SK-N-SH treated with all-trans-retinoic acid at 6 μM for 48 hours (cell line): ENCODE results near the gene CRYBA2.

Experiments
- ATAC-seq: fragments of 200-7000 bp; cut with Tn5 transposase; 3 replicates; pipeline ENCODE4 v1.9.1; 2020; ENCODE audit warnings: mild to moderate bottlenecking, moderate library complexity
- ARNTL ChIP-seq: fragments of 450-650 bp; formaldehyde crosslinking; IDR thresholded peaks from 2 replicates; pipeline ENCODE4 v1.5.0; 2020; ENCODE audit warnings: low read depth, mild to moderate bottlenecking, moderate library complexity, borderline replicate concordance
- ESRRG ChIP-seq: fragments of 250-450 bp; sonication (Bioruptor Pico); IDR thresholded peaks from 2 replicates; pipeline ENCODE4 v1.6.1; 2021; ENCODE audit warnings: mild to moderate bottlenecking
- GLIS3 ChIP-seq: fragments of 250-450 bp; sonication (Bioruptor Pico); IDR thresholded peaks from 2 replicates; pipeline ENCODE4 v1.5.0; 2020; ENCODE audit warnings: mild to moderate bottlenecking, moderate library complexity
- ISL1 ChIP-seq: fragments of 250-450 bp; sonication (Bioruptor Pico); IDR thresholded peaks from 2 replicates; pipeline ENCODE4 v2.1.2; 2022; ENCODE audit warnings: mild to moderate bottlenecking, moderate library complexity
- OSR1 ChIP-seq: fragments of 250-450 bp; sonication (Bioruptor Pico); IDR thresholded peaks from 2 replicates; pipeline ENCODE4 v1.8.0; 2022; ENCODE audit warnings: moderate library complexity, mild to moderate bottlenecking, inconsistent platforms
- POU6F1 ChIP-seq: fragments of 250-450 bp; sonication (Bioruptor Pico); IDR thresholded peaks from 2 replicates; pipeline ENCODE4 v1.8.0; 2021; ENCODE audit warnings: low read depth, mild to moderate bottlenecking, moderate library complexity, borderline replicate concordance
- PPARA ChIP-seq: fragments of 250-450 bp; sonication (Bioruptor Pico); IDR thresholded peaks from 2 replicates; pipeline ENCODE4 v1.5.0; 2020; ENCODE audit warnings: mild to moderate bottlenecking, borderline replicate concordance
- TCF4 ChIP-seq: fragments of 250-450 bp; sonication (Bioruptor Pico); IDR thresholded peaks from 2 replicates; pipeline ENCODE4 v1.8.0; 2021; ENCODE audit warnings: mild to moderate bottlenecking, moderate library complexity, borderline replicate concordance
- TOX ChIP-seq: fragments of 250-450 bp; sonication (Bioruptor Pico); IDR thresholded peaks from 2 replicates; pipeline ENCODE4 v1.8.0; 2021; ENCODE audit warnings: mild to moderate bottlenecking, moderate library complexity, borderline replicate concordance
- TSHZ2 ChIP-seq: fragments of 250-450 bp; sonication (Bioruptor Pico); IDR thresholded peaks from 2 replicates; pipeline ENCODE4 v1.5.0; 2020; ENCODE audit warnings: mild to moderate bottlenecking, moderate library complexity
- ZC3H10 ChIP-seq: fragments of 250-450 bp; sonication (Bioruptor Pico); IDR thresholded peaks from 2 replicates; pipeline ENCODE4 v1.5.1; 2021; ENCODE audit warnings: mild to moderate bottlenecking, moderate library complexity
- ZFP30 ChIP-seq: fragments of 450-650 bp; formaldehyde crosslinking; IDR thresholded peaks from 2 replicates; pipeline ENCODE4 v1.5.0; 2022; ENCODE audit warnings: mild to moderate bottlenecking, moderate library complexity
- ZNF565 ChIP-seq: fragments of 450-650 bp; formaldehyde crosslinking; conservative IDR thresholded peaks from 2 replicates; pipeline ENCODE4 v1.5.0; 2020; ENCODE audit warnings: low read depth, mild to moderate bottlenecking, moderate library complexity
- ZNF70 ChIP-seq: fragments of 450-650 bp; formaldehyde crosslinking; IDR thresholded peaks from 2 replicates; pipeline ENCODE4 v1.5.0; 2020; ENCODE audit warnings: mild to moderate bottlenecking, moderate library complexity
- ZNF8 ChIP-seq: fragments of 450-650 bp; formaldehyde crosslinking; IDR thresholded peaks from 2 replicates; pipeline ENCODE4 v1.5.0; 2020; ENCODE audit warnings: mild to moderate bottlenecking, moderate library complexity
- TF ChIP-seq, protein P1 (sequence below): fragments of 250-450 bp; sonication (Bioruptor Pico); IDR thresholded peaks from 2 replicates; pipeline ENCODE4 v1.5.1; 2020; ENCODE audit warnings: low read depth, mild to moderate bottlenecking, moderate library complexity

The CRYBA2 gene

GRCh38 chr2:218999881-219000568 is 6.8 kb upstream of the CRYBA2 start:
- TF ChIP-seq TOX (CRISPR knock-in tag) (no peak), TCF4 (peak; percentile 50; the same call in 1 of the 2 replicates), PPARA (CRISPR knock-in tag) (no peak)
- no peak for ATAC-seq

GRCh38 chr2:218999021-218999880 is 6.0 kb upstream of the CRYBA2 start:
- ATAC-seq, result no peak
- TF ChIP-seq ZNF70 (CRISPR knock-in tag) (peak; percentile 80), OSR1 (CRISPR knock-in tag) (no peak)

DNA sequence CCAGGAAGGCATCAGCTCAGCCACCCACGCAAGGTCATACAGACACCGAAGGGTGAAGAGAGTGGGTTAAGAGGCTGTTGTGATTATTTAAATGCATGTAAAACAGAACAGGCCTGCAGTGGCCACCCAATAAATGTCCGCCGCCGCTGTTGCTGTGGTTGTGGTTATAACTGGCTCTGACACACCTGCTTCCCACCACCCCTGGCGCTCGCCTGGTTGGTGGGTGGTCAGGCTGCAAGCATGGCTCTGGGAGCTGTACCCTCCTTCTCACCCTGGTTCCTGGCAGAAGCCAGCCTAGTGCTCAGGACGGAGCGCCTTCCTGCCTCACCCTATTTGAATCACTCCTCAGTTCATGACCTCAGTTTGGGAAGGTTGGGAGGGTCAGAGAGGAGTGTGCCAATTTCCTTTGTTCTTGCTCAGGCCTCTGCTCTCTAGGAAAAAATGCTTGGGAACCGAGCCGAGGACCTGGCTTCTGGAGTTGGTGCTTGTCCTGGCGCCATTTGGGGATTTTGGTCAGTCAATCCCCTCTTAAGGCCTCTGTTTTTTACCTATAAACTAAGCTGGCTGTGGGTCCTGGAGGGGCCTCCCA is 5.3 kb upstream of the CRYBA2 start:
- no peak for ATAC-seq
- TF ChIP-seq TOX (CRISPR knock-in tag) (no peak), ZNF8 (CRISPR knock-in tag) (no peak), ARNTL (CRISPR knock-in tag) (no peak), ZFP30 (CRISPR knock-in tag) (no peak), GLIS3 (no peak), ZNF70 (CRISPR knock-in tag) (no peak), ESRRG (CRISPR knock-in tag) (no peak), ZC3H10 (CRISPR knock-in tag) (no peak), ISL1 (CRISPR knock-in tag) (no peak), TCF4 (no peak), PPARA (CRISPR knock-in tag) (no peak), POU6F1 (no peak)
- TF ChIP-seq, protein P1, sequence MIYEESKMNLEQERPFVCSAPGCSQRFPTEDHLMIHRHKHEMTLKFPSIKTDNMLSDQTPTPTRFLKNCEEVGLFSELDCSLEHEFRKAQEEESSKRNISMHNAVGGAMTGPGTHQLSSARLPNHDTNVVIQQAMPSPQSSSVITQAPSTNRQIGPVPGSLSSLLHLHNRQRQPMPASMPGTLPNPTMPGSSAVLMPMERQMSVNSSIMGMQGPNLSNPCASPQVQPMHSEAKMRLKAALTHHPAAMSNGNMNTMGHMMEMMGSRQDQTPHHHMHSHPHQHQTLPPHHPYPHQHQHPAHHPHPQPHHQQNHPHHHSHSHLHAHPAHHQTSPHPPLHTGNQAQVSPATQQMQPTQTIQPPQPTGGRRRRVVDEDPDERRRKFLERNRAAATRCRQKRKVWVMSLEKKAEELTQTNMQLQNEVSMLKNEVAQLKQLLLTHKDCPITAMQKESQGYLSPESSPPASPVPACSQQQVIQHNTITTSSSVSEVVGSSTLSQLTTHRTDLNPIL (CRISPR knock-in tag), result no peak

GRCh38 chr2:218997731-218998130 is 4.5 kb upstream of the CRYBA2 start:
- TF ChIP-seq TCF4, result peak; percentile 25; the same call in 1 of the 2 replicates
- TF ChIP-seq, protein P1 (CRISPR knock-in tag), result no peak
- no peak; the same call in 2 of the 3 replicates for ATAC-seq

DNA sequence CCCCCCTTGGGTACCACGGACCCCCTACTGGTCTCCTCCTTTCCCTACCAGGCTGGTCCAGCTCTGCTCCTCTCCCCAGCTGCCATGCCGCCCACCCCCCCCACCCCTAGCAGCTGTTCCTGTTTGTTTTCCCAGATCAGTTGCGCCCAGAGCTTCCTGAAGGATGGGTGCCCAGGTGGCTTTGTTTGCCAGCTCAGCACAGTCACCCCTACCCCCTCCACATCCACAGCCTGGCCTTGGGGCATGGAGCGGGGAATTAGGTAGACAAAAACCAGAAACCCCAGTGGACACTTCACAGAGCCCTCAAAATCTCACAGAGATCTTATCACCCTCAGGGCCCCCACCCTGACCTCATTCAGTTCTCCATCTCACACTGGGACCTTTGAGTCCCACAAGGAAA is 3.7 kb upstream of the CRYBA2 start:
- TF ChIP-seq TCF4, result peak; percentile 73; the same call in 1 of the 2 replicates
- TF ChIP-seq ZNF565 (CRISPR knock-in tag), result no peak
- ATAC-seq, result no peak; the same call in 2 of the 3 replicates

DNA sequence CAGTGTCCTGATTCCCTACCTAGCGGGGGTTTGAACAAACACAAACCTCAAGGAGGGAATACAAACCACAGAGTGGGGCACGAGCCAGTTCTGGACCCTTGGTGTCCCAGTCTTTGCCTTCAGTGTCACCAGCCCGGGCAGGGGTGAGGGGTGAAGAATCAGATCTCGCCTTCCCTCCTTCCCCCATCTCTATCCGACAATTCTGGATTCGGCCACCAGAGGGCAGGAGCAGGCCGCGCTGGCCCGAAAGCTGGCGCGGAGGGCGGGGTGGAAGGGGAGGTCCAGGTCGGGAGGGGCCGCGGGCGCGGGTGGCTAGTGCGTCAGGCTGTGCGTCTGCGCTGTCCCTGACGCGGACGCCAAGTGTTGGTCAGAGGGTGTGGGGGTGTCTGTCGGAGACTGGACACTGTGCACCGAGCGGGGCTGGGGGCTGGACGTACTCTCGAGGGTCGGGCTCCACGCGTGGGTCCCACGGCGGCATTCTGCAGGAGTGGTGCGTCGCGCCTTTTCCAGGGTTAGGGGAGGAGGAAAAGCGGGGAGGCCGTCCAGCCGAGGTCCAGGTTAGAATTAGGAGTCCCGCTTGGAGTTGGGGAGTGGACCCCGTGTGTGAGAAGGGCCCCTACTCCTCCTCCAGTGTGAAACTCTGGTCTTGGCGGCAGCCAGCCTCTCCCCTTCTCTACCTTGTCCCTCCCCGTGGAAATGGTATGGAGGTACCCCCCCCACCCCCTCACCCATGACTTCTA is 2.9 kb upstream of the CRYBA2 start:
- ATAC-seq, result peak; percentile 89
- peak; percentile 76 for TF ChIP-seq TSHZ2 (CRISPR knock-in tag)
- TF ChIP-seq ZFP30 (CRISPR knock-in tag), result 0 out of 2 replicates have a peak, but pooled peaks have one; percentile 4
- TF ChIP-seq, protein P1 (CRISPR knock-in tag), result no peak
- no peak for TF ChIP-seq ZNF8 (CRISPR knock-in tag)
